GM21737 (cell line): Measurements from ENCODE around the gene TRAK1.
"Not testable (repeated sequence)": the region's sequence is repeated elsewhere in the genome, so short reads cannot be mapped to it uniquely, and the experiment has no call there.

ENCODE experiments used
- ATAC-seq: cut with Tn5 transposase; IDR thresholded peaks from one replicate; pipeline ENCODE4 v1.9.1; 2021; ENCODE audit warnings: mild to moderate bottlenecking, moderate library complexity; ENCODE audit not compliant: unreplicated experiment

The TRAK1 gene

DNA sequence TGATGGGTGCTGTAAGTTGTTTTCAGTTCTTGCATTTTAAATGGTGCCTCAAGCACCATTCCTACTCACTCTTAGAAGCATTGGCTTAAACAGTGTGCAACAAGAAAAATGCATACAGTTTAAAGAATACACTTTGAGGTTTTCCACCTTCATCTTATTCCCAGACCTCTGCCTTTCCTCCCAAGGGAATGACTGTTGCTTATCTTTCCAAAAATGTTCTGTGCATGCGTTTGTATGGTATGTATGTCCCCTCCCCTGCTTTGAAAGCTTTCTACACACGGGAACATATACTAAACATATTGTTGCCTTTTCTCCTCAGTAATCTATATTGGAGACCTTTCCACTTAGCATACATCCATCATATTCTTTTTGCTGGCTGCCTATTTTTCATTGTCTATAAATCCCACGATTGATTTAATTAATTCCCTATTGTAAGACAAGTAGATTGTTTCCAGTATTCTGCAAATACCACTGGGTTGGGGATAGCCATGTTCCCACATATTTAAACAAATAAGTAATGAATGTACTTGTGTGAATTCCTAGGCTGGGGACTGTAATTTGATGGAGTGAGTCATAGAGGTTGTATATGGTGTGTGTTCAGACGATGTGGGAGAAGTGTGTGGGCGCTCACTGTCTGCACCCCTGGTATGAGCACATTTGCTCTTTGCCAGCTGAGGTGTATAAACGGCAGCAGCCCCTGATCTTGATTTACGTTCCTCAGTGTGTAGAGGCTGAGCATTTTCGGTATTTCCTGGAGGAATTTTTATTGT lies 5.8 kb downstream of the TRAK1 start:
- ATAC-seq: no peak

DNA sequence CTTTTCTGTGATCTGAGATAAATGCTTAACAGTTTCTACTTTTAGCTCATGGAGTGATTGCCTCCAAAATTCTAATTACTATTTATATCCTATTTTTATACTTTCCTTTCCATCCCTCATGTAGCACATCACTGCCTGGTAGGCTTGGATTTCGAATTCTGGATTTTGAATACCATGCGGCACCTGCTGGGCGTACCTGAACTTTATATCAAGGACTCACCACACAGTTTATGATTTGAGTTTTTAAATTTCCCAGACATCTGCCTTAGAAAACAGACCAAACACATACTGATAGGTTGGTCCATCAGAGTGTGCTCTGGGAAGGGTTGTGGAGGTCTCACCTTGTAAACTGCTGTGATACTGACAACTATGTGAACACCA lies 6.4 kb downstream of the TRAK1 start:
- ATAC-seq: no peak

DNA sequence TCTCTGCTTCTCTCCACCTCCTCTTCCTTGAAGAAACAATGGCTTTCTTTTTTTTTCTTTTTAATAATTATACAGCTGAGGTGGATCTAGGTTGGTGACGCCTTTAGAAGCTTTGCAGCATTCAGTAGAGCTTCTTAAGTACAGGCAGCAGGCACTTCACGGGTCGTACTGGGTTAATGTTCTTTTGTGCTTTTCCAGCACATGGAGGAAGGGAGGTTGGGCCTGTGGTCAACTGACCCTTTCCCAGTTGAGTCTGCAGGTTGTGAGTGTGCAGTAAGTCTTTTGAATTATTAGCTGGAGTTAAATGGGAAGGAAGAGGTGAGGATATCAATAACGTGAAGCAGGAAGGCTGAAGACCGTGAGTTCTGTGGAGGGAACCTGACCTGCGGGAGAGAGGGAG lies 7.0 kb downstream of the TRAK1 start:
- no peak for ATAC-seq

DNA sequence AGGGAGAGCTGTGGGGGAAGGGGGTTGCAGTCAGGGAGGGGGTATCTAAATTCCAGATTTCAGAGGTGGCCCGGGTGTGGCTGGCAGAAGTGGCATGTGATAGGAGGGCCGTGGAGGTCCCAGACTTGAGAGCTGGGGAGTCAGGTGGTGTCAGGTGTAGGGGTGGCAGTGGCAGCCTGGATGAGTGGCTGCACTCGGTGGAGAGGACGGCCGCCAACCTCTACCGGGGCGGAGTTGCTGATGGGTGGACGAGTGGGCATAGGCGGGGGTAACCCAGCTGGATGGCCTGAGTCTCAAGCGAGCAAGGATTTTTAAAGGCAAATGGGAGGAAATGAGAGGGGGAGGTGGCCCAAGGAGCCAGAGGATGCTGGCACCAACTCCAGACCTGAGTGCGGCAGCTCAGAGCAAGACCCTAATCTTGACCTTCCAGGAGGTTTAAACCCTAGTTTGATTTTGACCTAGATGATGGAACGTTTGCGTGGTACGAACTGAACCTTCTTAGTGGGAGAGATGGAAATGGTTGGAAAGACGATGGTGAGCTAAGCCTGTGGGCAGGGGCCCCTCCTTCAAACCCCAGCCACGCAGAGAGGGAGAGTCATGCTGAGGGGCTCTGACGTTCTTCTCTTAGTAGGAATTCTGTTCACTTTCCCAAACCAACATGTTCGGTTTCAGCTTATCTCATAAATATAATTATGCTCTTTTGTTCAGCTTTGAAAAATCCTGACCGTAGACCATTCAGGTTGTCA lies 8.0 kb downstream of the TRAK1 start:
- no peak for ATAC-seq

DNA sequence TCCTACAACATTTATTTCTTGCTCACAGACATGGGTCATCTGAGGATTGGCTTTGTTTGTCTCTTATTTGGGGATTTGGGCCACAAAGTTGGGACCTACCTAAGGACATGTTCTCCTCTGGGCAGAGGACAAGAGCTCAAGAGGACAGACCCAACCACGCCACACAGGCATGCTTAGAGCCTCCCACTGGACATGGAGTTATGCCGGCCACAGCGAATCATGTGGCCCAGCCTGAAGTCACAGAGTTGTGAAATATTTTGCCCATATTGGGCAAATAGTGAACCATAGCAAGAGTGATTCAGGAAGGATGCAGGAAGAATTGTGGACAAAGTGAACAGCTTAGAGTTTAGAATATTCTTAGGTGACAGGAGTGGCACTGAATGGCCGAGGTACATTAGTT lies 9.9 kb downstream of the TRAK1 start:
- no peak for ATAC-seq

DNA sequence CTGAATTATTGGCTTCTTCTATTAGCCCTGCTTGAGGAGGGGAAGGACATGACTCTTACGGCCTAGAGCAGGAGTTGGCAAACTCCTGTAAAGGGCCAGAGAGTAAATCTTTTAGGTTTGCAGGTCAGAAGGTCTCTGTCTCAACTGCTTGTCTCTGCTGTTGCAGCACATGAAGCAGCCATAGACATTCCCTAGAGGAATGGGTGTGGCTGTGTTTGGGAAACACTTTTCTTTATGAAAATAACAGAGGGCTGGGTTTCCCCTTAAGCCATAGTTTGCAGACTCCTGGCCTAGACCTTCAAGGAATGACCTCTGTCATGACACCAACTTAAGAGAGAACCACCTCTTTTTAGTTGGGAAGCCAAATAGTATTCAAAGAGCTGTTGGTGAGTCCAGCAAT lies 10.3 kb downstream of the TRAK1 start:
- ATAC-seq: no peak

DNA sequence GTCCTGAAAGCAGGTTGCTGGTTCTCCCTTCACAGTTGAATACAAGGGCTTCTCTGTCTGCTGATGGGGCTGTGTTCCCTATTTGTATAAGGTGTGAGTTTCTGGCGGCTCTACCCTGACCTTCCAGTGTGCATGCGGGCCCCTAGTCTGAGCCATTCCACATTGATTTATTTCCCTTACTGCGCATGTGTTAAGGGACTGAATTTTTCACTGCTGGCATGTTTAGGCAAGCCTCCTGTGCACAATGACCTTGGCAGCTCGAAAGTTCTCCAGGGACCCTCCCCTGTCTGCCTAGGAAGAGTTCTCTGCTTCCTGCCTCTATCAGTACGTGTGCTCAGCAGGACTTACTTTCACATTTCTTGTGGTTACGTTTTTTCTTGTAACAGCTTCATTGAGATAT lies 11.4 kb downstream of the TRAK1 start:
- no peak for ATAC-seq

DNA sequence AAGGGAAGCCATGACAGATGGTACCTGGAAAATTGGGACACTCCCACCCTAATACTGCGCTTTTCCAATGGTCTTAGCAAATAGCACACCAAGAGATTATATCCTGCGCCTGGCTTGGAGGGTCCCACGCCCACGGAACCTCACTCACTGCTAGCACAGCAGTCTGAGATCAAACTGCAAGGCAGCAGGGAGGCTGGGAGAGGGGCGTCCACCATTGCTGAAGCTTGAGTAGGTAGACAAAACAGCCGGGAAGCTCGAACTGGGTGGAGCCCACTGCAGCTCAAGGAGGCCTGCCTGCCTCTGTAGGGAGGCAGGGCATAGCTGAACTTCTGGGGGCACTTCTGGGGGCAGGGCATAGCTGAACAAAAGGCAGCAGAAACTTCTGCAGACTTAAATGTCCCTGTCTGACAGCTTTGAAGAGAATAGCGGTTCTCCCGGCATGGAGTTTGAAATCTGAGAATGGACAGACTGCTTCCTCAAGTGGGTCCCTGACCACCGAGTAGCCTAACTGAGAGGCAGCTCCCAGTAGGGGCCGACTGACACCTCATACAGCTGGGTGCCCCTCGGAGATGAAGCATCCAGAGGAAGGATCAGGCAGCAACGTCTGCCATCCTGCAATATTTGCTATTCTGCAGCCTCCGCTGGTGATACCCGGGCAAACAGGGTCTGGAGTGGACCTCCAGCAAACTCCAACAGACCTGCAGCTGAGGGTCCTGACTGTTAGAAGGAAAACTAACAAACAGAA lies 12.9 kb downstream of the TRAK1 start:
- ATAC-seq: not testable (repeated sequence)

DNA sequence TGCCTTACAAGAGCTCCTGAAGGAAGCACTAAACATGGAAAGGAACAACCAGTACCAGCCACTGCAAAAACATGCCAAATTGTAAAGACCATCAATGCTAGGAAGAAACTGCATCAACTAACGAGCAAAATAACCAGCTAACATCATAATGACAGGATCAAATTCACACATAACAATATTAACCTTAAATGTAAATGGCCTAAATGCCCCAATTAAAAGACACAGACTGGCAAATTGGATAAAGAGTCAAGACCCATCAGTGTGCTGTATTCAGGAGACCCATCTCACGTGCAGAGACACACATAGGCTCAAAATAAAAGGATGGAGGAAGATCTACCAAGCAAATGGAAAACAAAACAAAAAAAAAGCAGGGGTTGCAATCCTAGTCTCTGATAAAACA lies 14.8 kb downstream of the TRAK1 start:
- ATAC-seq: not testable (repeated sequence)

DNA sequence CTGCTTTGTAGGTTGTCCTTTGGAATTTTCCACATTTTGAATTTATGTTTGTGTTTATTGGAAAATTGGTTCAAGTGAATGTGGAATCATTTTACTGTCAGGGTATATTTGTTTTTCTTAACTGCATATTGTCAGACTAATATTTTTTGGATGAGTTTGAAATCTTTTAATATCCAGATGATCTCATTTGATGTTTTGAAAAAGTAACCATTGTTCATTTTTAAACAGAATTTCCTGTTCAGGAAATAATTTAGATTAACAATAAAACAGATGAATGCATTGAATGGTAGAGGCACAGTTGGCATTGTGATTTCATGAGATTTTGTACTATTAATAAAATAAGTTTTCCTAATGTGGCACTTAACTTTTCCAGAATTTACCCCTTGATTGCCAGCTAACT lies 15.5 kb downstream of the TRAK1 start:
- no peak for ATAC-seq

DNA sequence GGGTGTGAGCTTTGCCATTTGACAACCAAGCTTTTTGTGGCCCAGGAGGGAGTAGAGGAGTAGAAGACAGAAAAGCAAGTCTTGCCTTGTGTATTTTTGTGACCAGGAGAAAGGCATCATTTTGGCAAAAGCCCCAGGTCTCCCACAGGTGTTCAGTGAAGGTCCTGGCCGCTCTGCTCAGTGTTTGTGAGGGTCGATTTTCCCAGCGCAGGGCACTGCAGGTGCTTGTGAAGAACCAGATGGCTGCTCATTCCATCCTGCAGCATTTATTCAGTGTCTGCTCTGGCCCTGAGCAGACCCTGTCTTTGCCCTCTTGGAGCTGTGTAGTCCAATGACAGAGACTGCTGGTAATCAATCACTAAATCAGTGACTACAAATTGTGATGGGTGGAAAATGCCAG lies 19.5 kb downstream of the TRAK1 start:
- ATAC-seq: no peak

DNA sequence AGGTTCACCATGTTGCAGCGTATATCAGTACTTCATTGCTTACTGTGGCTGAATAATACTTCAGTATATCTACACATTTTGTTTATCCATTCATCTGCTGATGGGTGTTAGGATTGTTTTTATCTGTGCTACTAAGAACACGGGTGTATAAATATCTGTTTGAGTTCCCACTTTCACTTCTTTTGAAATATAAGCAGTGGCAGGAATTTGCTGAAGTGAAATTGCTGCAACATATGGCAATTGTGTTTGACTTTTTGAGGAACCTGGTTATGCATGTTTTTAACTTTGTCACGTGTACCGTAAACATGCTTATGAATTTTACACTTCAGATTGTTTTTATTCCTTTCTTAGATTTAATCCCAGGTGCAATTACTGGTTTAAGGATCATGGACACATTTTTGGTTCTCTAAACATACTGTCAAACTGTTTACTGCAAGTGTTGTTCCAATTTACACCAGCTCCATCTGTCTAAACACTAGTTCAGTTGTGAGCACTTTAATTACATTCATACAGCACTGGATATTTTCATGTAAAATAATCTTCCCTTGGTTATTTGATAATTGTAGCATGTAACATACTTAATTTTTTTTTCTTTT lies 23.1 kb downstream of the TRAK1 start:
- no peak for ATAC-seq

DNA sequence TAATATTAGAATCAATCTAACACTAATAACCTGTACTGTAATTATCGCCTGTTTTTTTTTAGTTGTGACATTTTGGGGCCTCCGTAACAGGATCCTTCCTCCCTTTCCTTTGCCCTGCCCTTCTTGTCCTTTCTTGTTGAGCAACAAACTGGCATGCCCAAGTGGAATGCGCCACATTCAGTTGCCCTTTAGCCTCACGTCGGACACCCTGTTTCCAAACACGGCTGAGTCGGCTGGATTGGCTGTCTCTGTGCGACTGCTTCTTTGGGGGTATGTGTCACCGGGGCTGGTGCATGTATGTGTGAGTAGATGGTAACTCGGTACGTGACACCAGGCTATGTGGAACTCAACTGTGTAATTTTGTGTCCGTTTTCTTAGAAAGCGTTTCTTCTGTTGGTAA lies 24.1 kb downstream of the TRAK1 start:
- ATAC-seq: no peak

DNA sequence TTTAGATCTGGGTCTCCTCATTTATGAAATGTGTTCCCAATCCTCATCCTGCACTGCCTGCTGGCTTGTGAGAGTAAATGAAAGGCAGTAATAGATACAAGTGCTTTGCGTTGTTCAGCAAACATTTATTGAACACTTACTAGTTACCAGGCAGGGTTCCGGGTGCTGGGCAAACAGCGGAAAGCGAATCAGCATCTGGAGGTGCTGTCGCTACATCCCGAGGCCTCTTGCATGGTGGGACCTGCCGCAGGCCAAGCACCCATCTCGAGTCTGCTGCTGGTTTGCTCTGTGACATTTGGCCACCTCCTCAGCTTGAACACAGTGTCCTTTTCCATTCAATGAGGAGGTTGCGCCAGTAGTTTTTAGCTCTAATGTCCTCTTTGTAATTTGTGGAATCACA lies 24.8 kb downstream of the TRAK1 start:
- no peak for ATAC-seq

DNA sequence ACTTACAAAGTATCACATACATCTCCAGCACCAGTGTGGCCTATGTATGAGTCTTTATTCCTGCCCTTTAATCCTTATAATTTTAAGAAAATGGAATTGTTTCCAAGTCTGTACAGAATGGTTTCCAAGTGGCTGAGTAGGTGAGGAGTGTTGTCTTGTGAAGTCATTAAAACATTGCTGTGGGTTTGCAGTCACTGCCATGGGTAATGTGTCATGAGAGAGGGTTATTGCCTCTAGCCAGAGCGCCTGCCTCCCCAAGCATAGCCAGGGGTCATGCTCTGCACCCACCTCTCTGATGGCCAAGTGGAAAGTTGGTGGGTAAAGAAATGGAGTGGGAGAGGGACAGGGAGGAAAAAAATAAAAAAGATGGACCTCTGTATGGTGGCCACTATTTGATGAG lies 25.3 kb downstream of the TRAK1 start:
- no peak for ATAC-seq

DNA sequence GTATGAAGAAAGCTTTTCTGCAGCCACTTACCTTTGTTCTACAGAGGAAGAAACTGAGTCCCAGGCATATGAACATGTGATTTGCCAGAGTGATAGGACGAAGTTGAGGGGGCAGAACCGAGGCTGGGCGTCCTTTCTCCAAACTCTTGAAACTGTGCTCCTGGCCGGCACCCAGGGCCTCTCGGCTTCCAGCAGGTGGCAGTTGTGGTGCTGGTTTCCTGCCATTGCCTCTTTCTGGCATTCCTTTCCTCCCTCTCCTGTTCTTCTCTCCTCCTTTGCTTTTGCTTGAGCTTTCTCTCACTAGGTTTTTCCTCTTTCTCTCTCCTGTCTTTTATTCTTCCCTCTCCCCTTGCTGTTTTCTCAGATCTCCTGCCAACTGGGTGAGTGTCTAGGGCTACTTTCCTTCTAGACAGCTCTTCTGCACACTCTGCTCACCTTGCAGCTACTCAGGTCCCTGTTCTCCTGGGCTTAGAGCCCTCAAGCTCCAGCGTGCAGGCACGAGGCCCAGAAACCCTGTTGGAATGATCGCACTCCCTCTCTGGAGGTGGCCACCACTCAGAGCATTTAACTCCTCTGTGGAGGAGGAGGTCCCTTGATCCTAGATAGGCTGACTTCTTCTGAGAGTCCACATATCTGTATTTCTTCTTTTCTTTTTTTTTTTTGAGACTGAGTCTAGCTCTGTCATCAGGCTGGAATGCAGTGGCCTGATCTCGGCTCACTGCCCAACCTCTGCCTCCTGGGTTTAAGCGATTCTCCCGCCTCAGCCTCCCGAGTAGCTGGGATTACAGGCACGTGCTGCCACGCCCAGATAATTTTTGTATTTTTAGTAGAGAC lies 26.2 kb downstream of the TRAK1 start:
- no peak for ATAC-seq

DNA sequence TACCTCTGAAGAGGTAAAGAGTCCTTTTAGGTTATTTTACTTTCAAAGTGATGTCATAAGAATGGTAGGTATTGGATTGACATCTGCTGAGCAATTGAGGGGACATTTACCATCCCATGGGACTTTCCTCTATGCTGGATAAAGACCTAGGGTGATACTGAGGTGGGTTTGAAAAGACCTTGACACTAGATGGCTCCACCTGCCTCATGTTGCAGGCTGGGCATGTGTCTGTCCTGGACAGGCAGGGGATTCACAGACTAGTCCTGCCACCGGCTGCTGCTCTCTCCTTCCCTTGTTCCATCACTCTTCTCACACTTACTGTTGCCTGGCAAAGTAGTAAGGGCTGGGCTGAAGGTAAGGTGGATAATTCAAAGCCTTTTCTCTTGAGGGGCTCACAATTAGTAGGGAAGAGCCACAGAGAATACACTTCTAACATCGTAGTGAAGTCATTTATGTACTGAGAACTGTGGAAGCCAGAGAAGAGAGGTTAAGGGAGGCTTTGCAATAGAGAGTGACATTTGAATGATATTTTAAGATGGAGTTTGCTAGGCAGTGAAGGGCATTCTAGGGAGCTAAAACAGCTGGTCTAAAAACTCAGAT lies 27.7 kb downstream of the TRAK1 start:
- no peak for ATAC-seq

DNA sequence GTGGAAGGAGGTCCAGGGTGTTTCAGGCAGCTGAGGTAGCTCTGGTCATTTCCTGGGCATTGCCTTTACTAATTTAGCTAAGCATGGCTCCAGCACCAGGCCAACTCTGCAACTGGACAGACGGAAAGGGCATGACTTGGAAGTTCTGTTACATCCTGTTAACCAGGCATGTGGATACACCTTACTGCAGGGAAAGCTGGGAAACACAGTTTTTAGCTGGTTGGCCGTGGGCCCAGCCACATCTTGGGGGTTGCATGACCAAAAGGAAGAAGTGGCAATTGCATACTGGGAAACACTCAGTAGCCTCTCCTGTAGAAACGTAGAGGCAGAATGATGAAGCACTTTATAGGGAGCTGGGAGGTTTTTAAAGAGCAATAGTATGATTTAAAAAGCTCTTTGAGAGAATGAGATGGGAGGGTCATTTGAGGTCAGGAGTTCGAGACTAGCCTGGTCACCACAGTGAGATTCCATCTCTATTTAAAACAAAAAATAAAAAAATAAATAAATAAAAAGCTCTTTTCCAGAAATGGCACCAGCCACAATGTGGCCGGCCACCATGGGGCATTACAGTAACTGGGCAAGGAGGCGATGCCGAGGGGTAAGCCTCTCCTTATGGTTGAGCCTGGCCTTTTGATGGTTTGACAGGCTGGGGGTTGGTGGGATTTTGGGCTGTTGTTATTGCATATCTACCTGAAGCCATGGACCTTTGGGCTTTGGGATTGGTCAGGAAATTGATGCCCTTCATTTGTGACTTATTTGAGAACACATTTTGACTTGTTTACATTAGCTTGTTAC lies 28.6 kb downstream of the TRAK1 start:
- no peak for ATAC-seq

DNA sequence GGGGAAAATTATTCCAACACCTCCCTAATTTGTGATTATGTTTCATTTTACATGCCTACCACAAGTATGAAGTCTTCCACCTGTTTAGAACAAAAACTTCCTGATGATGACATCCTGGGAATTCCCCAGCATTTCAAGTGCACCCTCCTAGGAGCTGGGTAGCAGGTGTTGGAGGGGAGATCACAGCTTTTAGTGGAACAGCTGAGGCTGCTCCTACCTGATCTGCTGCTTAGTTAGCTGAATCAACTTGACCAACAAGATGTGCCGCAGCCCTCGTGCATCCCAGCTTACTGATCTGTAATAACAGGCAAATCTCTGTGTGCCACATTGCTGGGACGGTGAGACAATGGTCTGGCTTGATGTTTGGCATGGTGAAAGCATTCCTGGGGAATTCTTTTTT lies 29.7 kb downstream of the TRAK1 start:
- no peak for ATAC-seq
